Middle frontal gyrus (tissue), 1 donor: ENCODE data around the gene PTPRD.
A peak's percentile ranks its signal among the peaks of the same experiment; 100 is the strongest.

Experiments used
- DNase-seq: peaks from one replicate; pipeline ENCODE4 v3.0.0-alpha.2; 2015; ENCODE audit warnings: low spot score; ENCODE audit errors: extremely low spot score

Gene PTPRD

GRCh38 chr9:9774471-9774870 lies 838.3 kb downstream of the PTPRD start:
- no peak for DNase-seq

DNA sequence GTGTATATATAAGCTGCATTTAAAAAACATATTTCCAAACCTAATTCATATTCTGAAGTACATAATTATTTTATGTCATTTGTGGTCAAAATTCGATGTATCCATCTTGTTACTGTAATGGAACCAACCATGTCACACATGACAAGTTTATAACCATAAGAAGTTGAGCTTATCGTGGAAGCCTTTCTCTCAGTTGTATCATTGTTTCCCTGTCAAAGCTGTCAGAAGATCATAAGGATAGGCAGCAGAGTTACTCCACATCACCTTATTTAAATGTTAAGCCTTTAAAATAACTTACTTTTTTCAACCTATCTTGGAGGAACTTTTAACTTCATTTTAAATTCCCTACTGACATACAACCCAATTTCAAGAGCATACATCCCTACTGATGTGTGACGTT lies 841.5 kb downstream of the PTPRD start:
- no peak for DNase-seq

DNA sequence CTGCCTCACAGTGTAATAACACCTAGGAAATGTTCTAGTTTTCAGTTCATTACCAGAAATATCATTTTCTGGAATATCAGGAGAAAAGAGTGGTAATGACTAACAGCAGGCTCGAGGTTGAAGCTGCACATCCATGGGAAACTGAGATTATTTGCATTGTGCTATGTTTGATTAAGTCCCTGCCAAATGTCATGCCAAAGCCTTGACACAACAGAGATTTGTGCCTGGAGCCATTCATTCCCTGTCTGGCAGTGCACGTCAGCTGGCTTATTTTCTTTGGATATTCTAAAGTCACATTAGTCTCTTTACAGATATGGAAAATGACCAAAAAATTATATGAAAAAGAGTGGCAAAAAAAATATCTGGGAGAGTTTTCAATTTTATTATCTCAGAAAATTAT lies 848.0 kb downstream of the PTPRD start:
- no peak for DNase-seq

GRCh38 chr9:9754186-9754585 lies 858.6 kb downstream of the PTPRD start:
- no peak for DNase-seq

GRCh38 chr9:9753266-9753665 lies 859.5 kb downstream of the PTPRD start:
- no peak for DNase-seq

GRCh38 chr9:9752722-9753121 lies 860.1 kb downstream of the PTPRD start:
- no peak for DNase-seq

GRCh38 chr9:9751996-9752395 lies 860.8 kb downstream of the PTPRD start:
- DNase-seq = no peak

- DNase-seq = no peak
These were observed 862.1 kb downstream of the PTPRD start for GRCh38 chr9:9750719-9751118.

- DNase-seq = no peak
These were observed 863.2 kb downstream of the PTPRD start for GRCh38 chr9:9749591-9749990.

- DNase-seq = no peak
These were observed 865.0 kb downstream of the PTPRD start for GRCh38 chr9:9747787-9748186.

GRCh38 chr9:9746826-9747225 lies 866.0 kb downstream of the PTPRD start:
- DNase-seq = no peak

DNA sequence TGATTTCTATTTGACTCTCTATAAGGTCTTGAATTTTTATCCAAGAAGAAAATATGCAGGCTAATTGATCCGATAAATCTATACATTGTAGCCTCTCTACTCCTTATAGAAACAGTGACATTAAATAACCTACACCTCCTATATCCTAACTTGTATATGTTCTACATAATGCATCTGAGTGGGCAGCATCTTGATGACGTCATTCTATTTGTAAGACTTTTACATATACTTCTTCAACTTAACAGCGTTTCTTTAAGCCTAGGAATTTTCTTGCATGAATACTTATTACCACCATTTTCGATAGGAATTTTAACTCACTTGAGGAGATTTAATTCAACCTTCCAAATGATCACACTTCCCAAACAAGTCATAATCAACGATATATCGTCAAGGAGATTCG lies 869.0 kb downstream of the PTPRD start:
- DNase-seq = no peak

DNA sequence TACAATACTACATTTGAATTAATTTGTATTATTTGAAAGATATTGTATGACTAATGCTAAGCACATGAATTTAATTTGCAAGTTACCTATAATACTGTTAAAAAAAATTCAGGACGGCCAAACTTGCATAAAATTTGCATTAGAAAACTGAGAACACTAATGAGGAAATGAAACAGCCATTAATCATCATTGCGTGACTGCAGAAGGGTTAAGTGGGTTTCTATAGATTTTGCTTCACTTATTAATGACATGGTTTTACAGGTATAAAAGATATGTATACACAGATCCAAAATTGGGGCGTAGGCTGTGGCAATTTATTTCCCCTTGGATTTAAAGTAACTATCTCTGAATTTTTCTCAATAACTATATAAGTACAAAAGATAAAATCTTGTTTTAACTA lies 882.6 kb downstream of the PTPRD start:
- no peak for DNase-seq

GRCh38 chr9:9729082-9729481 lies 883.7 kb downstream of the PTPRD start:
- DNase-seq = no peak

DNA sequence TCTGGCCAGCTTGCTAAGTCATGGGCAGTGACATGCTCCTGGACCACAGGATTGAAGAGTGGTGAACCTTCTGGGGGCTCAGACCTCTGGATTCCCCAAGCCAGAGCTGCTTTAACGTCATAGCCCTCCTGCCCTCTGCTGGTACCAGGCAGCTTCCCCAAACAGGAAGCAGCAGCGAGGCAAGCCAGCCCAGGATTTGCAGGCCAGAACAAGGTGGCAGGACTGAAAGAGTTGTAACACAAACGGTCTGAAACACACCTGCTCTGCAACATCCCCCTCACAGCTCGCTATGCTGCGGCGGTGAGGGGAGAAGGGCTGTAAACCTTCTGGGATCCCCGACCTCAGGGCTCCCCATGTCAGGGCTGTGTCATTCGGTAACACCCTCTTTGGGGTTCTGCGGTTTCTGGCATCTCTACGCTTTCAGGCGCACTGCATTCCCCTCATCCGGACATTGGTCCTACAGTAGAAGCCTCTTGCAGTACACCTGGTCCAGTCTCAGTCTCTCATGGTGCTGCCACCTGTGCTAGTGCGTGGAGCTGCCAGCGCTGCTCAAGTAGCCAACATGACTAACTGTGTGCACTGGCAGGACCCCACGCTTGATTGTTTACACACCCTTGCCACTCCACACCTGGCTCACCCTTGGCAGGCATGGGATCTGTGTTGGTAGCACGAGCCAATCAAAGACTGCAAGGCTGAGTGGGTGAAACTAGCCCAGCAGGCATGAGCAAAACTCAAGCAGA lies 893.3 kb downstream of the PTPRD start:
- DNase-seq = no peak

GRCh38 chr9:9718691-9719090 lies 894.1 kb downstream of the PTPRD start:
- no peak for DNase-seq

DNA sequence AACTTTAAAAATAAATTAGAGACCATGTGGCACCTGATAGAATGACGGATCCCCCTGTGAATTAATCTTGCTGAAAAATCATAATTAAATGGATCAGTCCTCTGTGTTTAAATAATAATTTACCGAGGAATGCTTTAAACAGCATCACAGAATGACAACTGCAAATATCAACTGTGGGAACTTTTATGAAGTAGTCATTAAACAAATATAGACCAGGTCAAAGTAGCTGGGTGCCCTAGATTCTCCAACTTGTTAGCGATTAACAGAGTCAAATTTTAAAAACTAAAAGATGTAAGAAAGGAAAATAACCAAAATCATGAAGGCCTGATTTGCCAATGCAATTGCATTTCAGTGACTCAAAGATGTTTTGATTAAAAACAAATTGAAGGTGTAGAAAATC lies 933.4 kb downstream of the PTPRD start:
- no peak for DNase-seq

GRCh38 chr9:9674461-9674860 lies 938.3 kb downstream of the PTPRD start:
- DNase-seq = no peak

- DNase-seq = no peak
These were observed 942.3 kb downstream of the PTPRD start for GRCh38 chr9:9670454-9670853.

DNA sequence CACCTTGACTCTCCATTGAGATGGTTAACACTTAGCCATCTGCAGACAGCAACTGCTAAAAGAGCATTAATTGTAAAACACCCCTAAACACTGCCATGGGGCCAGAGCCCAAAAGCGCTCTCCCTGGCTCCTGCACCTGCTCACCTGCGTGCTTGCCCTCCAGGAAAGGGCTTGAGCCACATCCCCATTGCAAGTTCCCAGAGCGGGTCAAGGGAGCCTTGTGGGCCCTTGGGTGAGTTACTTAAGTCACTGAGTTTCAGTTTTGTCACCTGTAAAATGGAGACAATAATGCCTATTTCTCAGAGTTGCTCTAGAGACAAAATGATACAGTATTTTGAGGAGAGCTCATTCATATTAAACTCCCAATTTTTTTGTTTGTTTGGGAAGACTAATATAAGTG lies 967.8 kb downstream of the PTPRD start:
- no peak for DNase-seq

GRCh38 chr9:9631284-9631683 lies 981.5 kb downstream of the PTPRD start:
- DNase-seq = no peak

- no peak for DNase-seq
These were observed 987.6 kb downstream of the PTPRD start for GRCh38 chr9:9625248-9625647.

DNA sequence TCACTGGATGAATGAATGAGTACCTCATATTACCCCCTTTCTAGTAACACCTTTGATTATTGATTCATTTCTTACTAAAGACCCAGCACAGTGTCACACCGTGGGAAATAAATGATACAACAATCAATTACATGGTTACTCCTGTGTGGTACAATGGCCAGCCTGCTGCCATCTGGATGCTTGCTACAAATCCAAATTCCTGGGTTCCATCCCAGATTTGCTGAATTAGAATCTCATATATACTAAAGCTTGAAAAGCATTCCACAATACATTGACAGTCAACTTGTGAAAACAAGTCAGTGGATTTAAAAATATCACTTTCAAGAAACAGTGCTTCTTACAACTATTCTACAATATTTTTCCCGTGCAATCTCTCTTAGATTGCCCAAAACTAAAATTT lies 989.3 kb downstream of the PTPRD start:
- peak; percentile 15 for DNase-seq
